ENCODE measurements around the gene GTF2H2C. TPM values are rescaled to one million over a fixed set of nuclear protein-coding genes. Genes with fewer than 3 reads are reported as not detected.

GTF2H2C gene
- total and polyA plus RNA-seq, 2 of the 4 experiments (the other 2 are of a cell fraction), result 16.9 to 32.8 TPM

DNA sequence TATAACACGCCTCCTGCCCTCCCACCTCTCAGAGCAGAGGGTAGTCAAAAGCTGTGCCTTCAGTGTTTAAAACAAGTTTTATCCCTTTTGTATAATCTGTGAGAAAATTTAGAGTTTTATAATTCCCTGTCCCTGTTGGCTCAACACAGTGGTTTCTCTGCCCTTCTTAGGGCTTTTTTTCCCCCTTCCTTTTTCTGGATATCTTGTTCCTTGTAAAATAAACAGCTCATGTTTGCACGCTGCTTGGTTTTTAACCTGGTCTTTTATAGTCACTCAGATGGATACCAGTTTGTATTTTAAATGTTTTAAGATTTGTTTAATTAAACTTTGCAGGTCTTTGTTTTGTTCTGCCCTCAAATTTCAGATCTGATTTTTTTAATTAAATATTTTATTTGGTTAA is 40.7 kb upstream of the GTF2H2C start:
- no CpG with 5 or more reads among the region's 2 CpGs for WGBS, 2 experiments (ENCODE audit: extremely low coverage in 2 of 2, insufficient read length in 1 of 2)
- no peak for ATAC-seq (ENCODE audit: low read depth)
- no peak overlapping the region for H2BK20ac ChIP-seq (ENCODE audit: low read depth, low read length)
- H3K14ac ChIP-seq (replicated peaks; ENCODE audit: low read depth, low read length), result no peak overlapping the region
- no peak overlapping the region for H2AK9ac ChIP-seq (replicated peaks; ENCODE audit: low read depth, low read length, poor library complexity)
- TF ChIP-seq RFX5 (IDR thresholded peaks at IDR 0.05; ENCODE audit: low read depth, low read length), result no peak
- TF ChIP-seq RCOR1 (IDR thresholded peaks at IDR 0.05; ENCODE audit: insufficient replicate concordance, low read length), result no peak
- no peak for TF ChIP-seq MAFK (IDR thresholded peaks at IDR 0.05; ENCODE audit: low read depth, low read length)
- TF ChIP-seq BHLHE40 (IDR thresholded peaks at IDR 0.05; ENCODE audit: low read depth, low read length), result no peak
- TF ChIP-seq USF2 (IDR thresholded peaks at IDR 0.05; ENCODE audit: low read depth, low read length), result no peak
- TF ChIP-seq, protein P1, sequence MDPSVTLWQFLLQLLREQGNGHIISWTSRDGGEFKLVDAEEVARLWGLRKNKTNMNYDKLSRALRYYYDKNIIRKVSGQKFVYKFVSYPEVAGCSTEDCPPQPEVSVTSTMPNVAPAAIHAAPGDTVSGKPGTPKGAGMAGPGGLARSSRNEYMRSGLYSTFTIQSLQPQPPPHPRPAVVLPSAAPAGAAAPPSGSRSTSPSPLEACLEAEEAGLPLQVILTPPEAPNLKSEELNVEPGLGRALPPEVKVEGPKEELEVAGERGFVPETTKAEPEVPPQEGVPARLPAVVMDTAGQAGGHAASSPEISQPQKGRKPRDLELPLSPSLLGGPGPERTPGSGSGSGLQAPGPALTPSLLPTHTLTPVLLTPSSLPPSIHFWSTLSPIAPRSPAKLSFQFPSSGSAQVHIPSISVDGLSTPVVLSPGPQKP (IDR thresholded peaks at IDR 0.05; ENCODE audit: borderline replicate concordance, low read depth, low read length), result no peak
- TF ChIP-seq MXI1 (IDR thresholded peaks at IDR 0.05; ENCODE audit: borderline replicate concordance, low read depth, low read length), result no peak
- no peak for TF ChIP-seq MAZ (IDR thresholded peaks at IDR 0.05; ENCODE audit: borderline replicate concordance, low read depth, low read length)
- no peak for TF ChIP-seq FOS (IDR thresholded peaks at IDR 0.05; ENCODE audit: low read depth, low read length)
- no peak for TF ChIP-seq CHD1 (IDR thresholded peaks at IDR 0.05; ENCODE audit: low read depth, low read length)
- no peak for TF ChIP-seq RAD21 (IDR thresholded peaks at IDR 0.05; ENCODE audit: low read length)
- TF ChIP-seq CEBPB (IDR thresholded peaks at IDR 0.05; ENCODE audit: low read depth, low read length), result no peak
- no peak for TF ChIP-seq NFE2L2 (IDR thresholded peaks at IDR 0.05; ENCODE audit: low read depth, low read length)
- no peak for TF ChIP-seq SMC3 (IDR thresholded peaks at IDR 0.05; ENCODE audit: low read depth, low read length)
- intact Hi-C loops (cut with micrococcal nuclease), result no loop called here
- in situ Hi-C loops (cut with MboI; ENCODE audit: low sequenced_read_pairs), result no loop called here
- no peak overlapping the region for H2AK5ac ChIP-seq (ENCODE audit: low read depth, low read length)
- H3K79me1 ChIP-seq (ENCODE audit: low read depth in 1 of 2, low read length in 2 of 2), result no peaks in the 10 kb centered on the region
- no peak overlapping the region for H3K18ac ChIP-seq (ENCODE audit: low read depth, low read length)
- CTCF ChIA-PET, result no interaction called here
- H3K4ac ChIP-seq (ENCODE audit: low read depth, low read length), result no peak overlapping the region
- no peak for DNase-seq
- no peak overlapping the region for H4K8ac ChIP-seq (ENCODE audit: low read depth in 2 of 2, low read length in 2 of 2)
- H2BK120ac ChIP-seq (ENCODE audit: low read depth, low read length), result no peak overlapping the region
- no peak overlapping the region for H3K56ac ChIP-seq (ENCODE audit: extremely low read depth, insufficient read depth, low read length)
- no peak overlapping the region for H2BK5ac ChIP-seq (ENCODE audit: low read depth, low read length, poor library complexity, severe bottlenecking)
- no peaks in the 10 kb centered on the region for H3K9me1 ChIP-seq (ENCODE audit: insufficient read depth, low read length)
- BruUV-seq (replicated peaks), result no TSS peak
- no peak overlapping the region; the same call in 2 of the 3 replicates for H2BK15ac ChIP-seq (ENCODE audit: low read depth, low read length)
- H3K36me3 ChIP-seq (ENCODE audit: control insufficient read depth, insufficient read depth, low read length), result no peaks in the 10 kb centered on the region
- H3K27ac ChIP-seq (ENCODE audit: insufficient read depth, low read length), result no peak overlapping the region
- H4K5ac ChIP-seq (ENCODE audit: low read depth, low read length), result no peak overlapping the region
- dilution Hi-C loops (cut with HindIII; ENCODE audit: low sequenced_read_pairs, unreplicated experiment), result no loop called here
- no peaks in the 10 kb centered on the region for H4K20me1 ChIP-seq (ENCODE audit: insufficient read depth, low read length)
- peaks cover 11% of the 10 kb centered on the region for H3K4me1 ChIP-seq (ENCODE audit: control insufficient read depth, insufficient read depth, low read length)
- no peaks in the 10 kb centered on the region for H3K27me3 ChIP-seq (ENCODE audit: control insufficient read depth, insufficient read depth, low read length)
- POLR2A ChIA-PET (ENCODE audit: unreplicated experiment), result no interaction called here
- H3K9me3 ChIP-seq (ENCODE audit: control insufficient read depth, insufficient read depth, low read length), result no peaks in the 10 kb centered on the region
- H4K91ac ChIP-seq (ENCODE audit: insufficient read depth, low read depth, low read length), result no peak overlapping the region
- H3K4me3 ChIP-seq (ENCODE audit: insufficient read depth, low read depth, low read length), result no peak overlapping the region
- H3K4me2 ChIP-seq (ENCODE audit: low read depth, low read length), result no peak overlapping the region
- H2AFZ ChIP-seq (replicated peaks; ENCODE audit: low read length, poor library complexity), result no peak overlapping the region
- no peak overlapping the region for H3K9ac ChIP-seq (ENCODE audit: low read depth, low read length)
- no peak overlapping the region for H3K23ac ChIP-seq (ENCODE audit: low read depth, low read length)

Measured in IMR-90 (cell line).